Endothelial cell of umbilical vein (primary cell): ENCODE measurements around the gene PTPRH. TPM values are rescaled to one million over a fixed set of nuclear protein-coding genes. Genes with fewer than 3 reads are reported as not detected.

Experiments used
- BruUV-seq: library from RNA; stranded (reverse); fragments of 400-500 nt; replicated peaks from 2 replicates; lab custom pipeline; 2021; lab: Mats Ljungman, UMichigan
- CTCF ChIA-PET: fragments of 300-600, 350-600 bp; sonication (Branson Sonifier 250); formaldehyde crosslinking; loops from one replicate; lab custom pipeline; 2021; ENCODE audit warnings: antibody characterized with exemption, inconsistent platforms; lab: Charles Lee
- POLR2A ChIA-PET: fragments of 300-600, 350-600 bp; sonication (Branson Sonifier 250); formaldehyde crosslinking; loops from one replicate; lab custom pipeline; 2021; ENCODE audit warnings: antibody characterized with exemption, inconsistent platforms; lab: Charles Lee
- DNase-seq: peaks from one replicate; pipeline ENCODE4 v3.0.0-alpha.2; 2011; ENCODE audit warnings: low read depth, low spot score
- FAIRE-seq: peaks from 2 replicates; lab custom pipeline; 2011; peaks lifted over from hg19 to GRCh38; lab: Jason Lieb, UNC
- H2AFZ ChIP-seq: 2 replicates; pipeline ENCODE4 v1.6.0; 2012; ENCODE audit warnings: low read depth, low read length, control low read depth, inconsistent platforms
- H3K27ac ChIP-seq: 2 replicates; pipeline ENCODE4 v1.5.1; 2011; ENCODE audit warnings: low read depth, mild to moderate bottlenecking, control low read depth, low read length, moderate library complexity; ENCODE audit not compliant: insufficient read depth
- H3K27me3 ChIP-seq, 2 experiments: 2 replicates each; pipeline versions ENCODE4 v1.6.0 to v1.6.1; 2011; ENCODE audit warnings: low read length in 2 of 2, mixed read lengths in 1 of 2; ENCODE audit not compliant: control insufficient read depth in 2 of 2, insufficient read depth in 2 of 2
- H3K36me3 ChIP-seq, 2 experiments: 2 replicates in 1 of 2; 3 replicates in 1 of 2; pipeline ENCODE4 v1.5.1; 2011; ENCODE audit warnings: low read length in 2 of 2, mild to moderate bottlenecking in 1 of 2, moderate library complexity in 1 of 2; ENCODE audit not compliant: control insufficient read depth in 2 of 2, insufficient read depth in 2 of 2; ENCODE audit errors: extremely low read depth in 1 of 2
- H3K4me1 ChIP-seq: 3 replicates; pipeline ENCODE4 v1.5.1; 2011; ENCODE audit warnings: mild to moderate bottlenecking, low read length; ENCODE audit not compliant: control insufficient read depth, insufficient read depth; ENCODE audit errors: extremely low read depth
- H3K4me2 ChIP-seq: 2 replicates; pipeline ENCODE4 v1.6.1; 2011; ENCODE audit warnings: low read length, control low read depth, mixed read lengths; ENCODE audit not compliant: insufficient read depth
- H3K4me3 ChIP-seq, 3 experiments: fragments of 200-600 bp in 1 of 3; sonication (generic), shearing (Covaris generic) in 1 of 3; replicated peaks in 1 of 3; 2 replicates each; pipeline ENCODE4 v1.5.1; 2011 to 2016; ENCODE audit warnings: control low read depth in 3 of 3, low read length in 3 of 3, mild to moderate bottlenecking in 2 of 3, inconsistent platforms in 1 of 3, low read depth in 1 of 3, moderate library complexity in 1 of 3; ENCODE audit not compliant: insufficient read depth in 1 of 3
- H3K79me2 ChIP-seq: 2 replicates; pipeline ENCODE4 v1.6.0; 2012; ENCODE audit warnings: low read length, inconsistent platforms; ENCODE audit not compliant: control insufficient read depth, insufficient read depth
- H3K9ac ChIP-seq: replicated peaks from 2 replicates; pipeline ENCODE3; 2011; ENCODE audit warnings: low read length, control low read depth; ENCODE audit not compliant: insufficient read depth; ENCODE audit errors: extremely low read depth
- H3K9me1 ChIP-seq: replicated peaks from 3 replicates; pipeline ENCODE4 v1.6.0; 2011; ENCODE audit warnings: mild to moderate bottlenecking, low read length; ENCODE audit not compliant: control insufficient read depth, insufficient read depth; ENCODE audit errors: extremely low read depth
- H3K9me3 ChIP-seq: replicated peaks from 2 replicates; pipeline ENCODE4 v1.5.1; 2012; ENCODE audit warnings: low read length, inconsistent platforms; ENCODE audit not compliant: control insufficient read depth, insufficient read depth
- H4K20me1 ChIP-seq: replicated peaks from 2 replicates; pipeline ENCODE3; 2011; ENCODE audit warnings: mild to moderate bottlenecking, low read length; ENCODE audit not compliant: control insufficient read depth, insufficient read depth; ENCODE audit errors: extremely low read depth
- EZH2 ChIP-seq: IDR thresholded peaks from 2 replicates; pipeline ENCODE4 v1.6.1; 2012; ENCODE audit warnings: borderline replicate concordance, low read depth, mild to moderate bottlenecking, moderate library complexity, low read length, inconsistent platforms; ENCODE audit not compliant: severe bottlenecking
- FOS ChIP-seq: IDR thresholded peaks from 2 replicates; pipeline ENCODE4 v1.6.1; 2011; ENCODE audit warnings: mild to moderate bottlenecking, low read length, moderate library complexity, borderline replicate concordance; ENCODE audit not compliant: insufficient read depth
- GATA2 ChIP-seq: IDR thresholded peaks from 2 replicates; pipeline ENCODE4 v1.7.0; 2011; ENCODE audit warnings: low read depth, mild to moderate bottlenecking, moderate library complexity, mixed read lengths, low read length; ENCODE audit not compliant: insufficient read length, insufficient read depth
- JUN ChIP-seq: IDR thresholded peaks from 2 replicates; pipeline ENCODE4 v1.6.1; 2011; ENCODE audit warnings: borderline replicate concordance, low read depth; ENCODE audit not compliant: insufficient read length, insufficient read depth
- MYC ChIP-seq: IDR thresholded peaks from one replicate; pipeline ENCODE4 v1.6.1; 2011; ENCODE audit warnings: mild to moderate bottlenecking, low read depth, low read length
- POLR2A ChIP-seq: IDR thresholded peaks from 2 replicates; pipeline ENCODE4 v1.6.1; 2012; ENCODE audit warnings: low read depth, mild to moderate bottlenecking, control low read depth, low read length
- POLR2AphosphoS5 ChIP-seq: IDR thresholded peaks from 2 replicates; pipeline ENCODE4 v1.6.1; 2012; ENCODE audit warnings: low read depth, mild to moderate bottlenecking, control low read depth, low read length, moderate library complexity; ENCODE audit not compliant: insufficient read depth
- dilution Hi-C: fragments of 300-500 bp; cut with MboI; formaldehyde crosslinking; loops from one replicate; pipeline ENCODE4 v1.15.0; 2019; ENCODE audit warnings: low sequenced_read_pairs; ENCODE audit not compliant: extremely low pct_ligation_motif_present
- intact Hi-C: fragments of 100-400 bp; cut with micrococcal nuclease; formaldehyde crosslinking; loops from one replicate; pipeline ENCODE4 v1.10.0; 2022
- polyA plus RNA-seq, 4 experiments: library from polyadenylated mRNA; depleted of rRNA in 3 of 4; stranded (reverse) in 3 of 4; unstranded in 1 of 4; fragments of >200 nt; gene quantifications; 2 replicates each; pipeline versions ENCODE4 v1.2.1 to v1.2.3, GENCODE V29; 2011 to 2012; ENCODE audit warnings: missing spikeins in 1 of 4
- total RNA-seq: library from RNA; stranded (reverse); gene quantifications from 2 replicates; pipeline ENCODE4 v1.2.3, GENCODE V29; 2021
- TF ChIP-seq, protein P1 (sequence below): IDR thresholded peaks from 2 replicates; pipeline ENCODE4 v1.6.1; 2011; ENCODE audit not compliant: insufficient read depth, insufficient read length
- TF ChIP-seq, protein P2 (sequence below), 2 donors: IDR thresholded peaks; 1 replicate in 1 of 2; 2 replicates in 1 of 2; pipeline ENCODE4 v1.5.1; 2011; ENCODE audit warnings: low read length in 2 of 2, mild to moderate bottlenecking in 2 of 2, moderate library complexity in 2 of 2, control low read depth in 1 of 2, inconsistent platforms in 1 of 2, low read depth in 1 of 2; ENCODE audit not compliant: insufficient read depth in 1 of 2; ENCODE audit errors: extremely low read depth in 1 of 2

PTPRH gene
- total and polyA plus RNA-seq, 2 donors (not counting 3 experiments of a cell fraction or from before 2014, with no cell fraction given), result 0.14 to 1.00 TPM

GRCh38 chr19:55173186-55173713, 36.1 kb downstream of the PTPRH start:
- TF ChIP-seq, protein P1, sequence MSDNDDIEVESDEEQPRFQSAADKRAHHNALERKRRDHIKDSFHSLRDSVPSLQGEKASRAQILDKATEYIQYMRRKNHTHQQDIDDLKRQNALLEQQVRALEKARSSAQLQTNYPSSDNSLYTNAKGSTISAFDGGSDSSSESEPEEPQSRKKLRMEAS, result no peak
- no peak for TF ChIP-seq FOS
- TF ChIP-seq JUN, result no peak
- TF ChIP-seq MYC, result no peak
- TF ChIP-seq GATA2, result no peak
- TF ChIP-seq, protein P2, sequence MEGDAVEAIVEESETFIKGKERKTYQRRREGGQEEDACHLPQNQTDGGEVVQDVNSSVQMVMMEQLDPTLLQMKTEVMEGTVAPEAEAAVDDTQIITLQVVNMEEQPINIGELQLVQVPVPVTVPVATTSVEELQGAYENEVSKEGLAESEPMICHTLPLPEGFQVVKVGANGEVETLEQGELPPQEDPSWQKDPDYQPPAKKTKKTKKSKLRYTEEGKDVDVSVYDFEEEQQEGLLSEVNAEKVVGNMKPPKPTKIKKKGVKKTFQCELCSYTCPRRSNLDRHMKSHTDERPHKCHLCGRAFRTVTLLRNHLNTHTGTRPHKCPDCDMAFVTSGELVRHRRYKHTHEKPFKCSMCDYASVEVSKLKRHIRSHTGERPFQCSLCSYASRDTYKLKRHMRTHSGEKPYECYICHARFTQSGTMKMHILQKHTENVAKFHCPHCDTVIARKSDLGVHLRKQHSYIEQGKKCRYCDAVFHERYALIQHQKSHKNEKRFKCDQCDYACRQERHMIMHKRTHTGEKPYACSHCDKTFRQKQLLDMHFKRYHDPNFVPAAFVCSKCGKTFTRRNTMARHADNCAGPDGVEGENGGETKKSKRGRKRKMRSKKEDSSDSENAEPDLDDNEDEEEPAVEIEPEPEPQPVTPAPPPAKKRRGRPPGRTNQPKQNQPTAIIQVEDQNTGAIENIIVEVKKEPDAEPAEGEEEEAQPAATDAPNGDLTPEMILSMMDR (IDR thresholded peaks at IDR 0.05; ENCODE audit: extremely low read depth in 1 of 2, insufficient read depth in 1 of 2, low read depth in 1 of 2, low read length in 2 of 2), result no peak
- no peak for TF ChIP-seq POLR2AphosphoS5
- no peak for TF ChIP-seq POLR2A
- no peak for TF ChIP-seq EZH2
- ChIA-PET CTCF (interaction anchor here (0.6 to 1.7 kb wide), 2 partner anchors 13 to 471 kb away, joined by 4 to 6 read pairs; no protein-coding TSS in a partner anchor), POLR2A (no interaction called here)
- FAIRE-seq (no peak), DNase-seq (no peak)
- peaks cover 24 to 35% of the 10 kb centered on the region in 2 experiments for H3K27me3 ChIP-seq
- intact Hi-C loops, result no loop called here
- H3K27ac ChIP-seq, result no peak overlapping the region
- no peaks in the 10 kb centered on the region for H3K9me3 ChIP-seq
- H3K36me3 ChIP-seq, result no peaks in the 10 kb centered on the region
- BruUV-seq, result no TSS peak
- H3K4me2 ChIP-seq, result peak overlapping the region; percentile 48
- no peaks in the 10 kb centered on the region for H3K9me1 ChIP-seq
- dilution Hi-C loops, result no loop called here
- H3K9ac ChIP-seq, result no peak overlapping the region
- H3K79me2 ChIP-seq, result no peaks in the 10 kb centered on the region
- no peaks in the 10 kb centered on the region for H3K4me1 ChIP-seq
- H2AFZ ChIP-seq, result peak overlapping the region; percentile 74
- H3K4me3 ChIP-seq, result peak overlapping the region; percentile 17 to 30 (median 19)
- no peaks in the 10 kb centered on the region for H4K20me1 ChIP-seq
